B cell (primary cell): Measurements from ENCODE around the gene GAL3ST2.

Source experiments
- CTCF ChIP-seq: fragments of 200-600 bp; IDR thresholded peaks from one replicate; pipeline ENCODE4 v1.8.0; 2022; ENCODE audit warnings: antibody characterized with exemption, mild to moderate bottlenecking
- EZH2 ChIP-seq: IDR thresholded peaks from 2 replicates; pipeline ENCODE4 v1.6.1; 2012; ENCODE audit warnings: borderline replicate concordance, low read depth, mild to moderate bottlenecking, moderate library complexity, low read length; ENCODE audit not compliant: insufficient read depth, poor library complexity, severe bottlenecking

- TF ChIP-seq CTCF (no peak), EZH2 (no peak)
These were observed 6.8 kb upstream of the GAL3ST2 start for GRCh38 chr2:241769819-241770184.
